ENCODE results near the gene SULT1A2. TPM values are rescaled to one million over a fixed set of nuclear protein-coding genes. Genes with fewer than 3 reads are reported as not detected.
A peak's percentile ranks its signal among the peaks of the same experiment; 100 is the strongest.
"Not testable (repeated sequence)": the region's sequence is repeated elsewhere in the genome, so short reads cannot be mapped to it uniquely, and the experiment has no call there.

Gene SULT1A2
- total RNA-seq, 1 donor from 2014 or later: 50.3 TPM

- DNase-seq (ENCODE audit: low spot score) (no peak), ATAC-seq (no peak)
Observed at GRCh38 chr16:28562199-28562598, 34.7 kb downstream of the SULT1A2 start.

- no peak for ATAC-seq
- DNase-seq (ENCODE audit: low spot score): no peak
Observed at GRCh38 chr16:28561557-28562187, 35.2 kb downstream of the SULT1A2 start.

GRCh38 chr16:28558456-28558855 is 38.4 kb downstream of the SULT1A2 start:
- DNase-seq (ENCODE audit: low spot score) (no peak), ATAC-seq (no peak)

GRCh38 chr16:28556914-28557320 is 39.9 kb downstream of the SULT1A2 start:
- ATAC-seq: no peak

GRCh38 chr16:28555561-28555960 is 41.3 kb downstream of the SULT1A2 start:
- ATAC-seq: no peak
- no peak for DNase-seq (ENCODE audit: low spot score)

More at GRCh38 chr16:28556914-28557320, 39.9 kb downstream of the SULT1A2 start:
- DNase-seq (ENCODE audit: low spot score): no peak

- DNase-seq (ENCODE audit: low spot score) (no peak), ATAC-seq (no peak)
Observed at GRCh38 chr16:28554634-28555423, 42.0 kb downstream of the SULT1A2 start.

GRCh38 chr16:28553776-28554633 is 42.8 kb downstream of the SULT1A2 start, which contains the start of gene SGF29:
Gene SGF29, plus strand, starts transcription at chr16:28553920. Its CDS starts 27,150 bp downstream, at chr16:28581070.
- DNase-seq (ENCODE audit: low spot score) (peak; percentile 93), ATAC-seq (peak; percentile 94)

- DNase-seq (ENCODE audit: low spot score): no peak
- peak; percentile 56 for ATAC-seq
Observed at GRCh38 chr16:28549301-28549899, 47.5 kb downstream of the SULT1A2 start.

GRCh38 chr16:28548306-28548802 is 48.5 kb downstream of the SULT1A2 start:
- ATAC-seq (no peak), DNase-seq (ENCODE audit: low spot score) (no peak)

GRCh38 chr16:28546626-28547025 is 50.2 kb downstream of the SULT1A2 start:
- ATAC-seq (no peak), DNase-seq (ENCODE audit: low spot score) (no peak)

- ATAC-seq; DNase-seq (ENCODE audit: low spot score): not testable (repeated sequence)
Observed at GRCh38 chr16:28545964-28546363, 50.9 kb downstream of the SULT1A2 start.

- DNase-seq (ENCODE audit: low spot score) (no peak), ATAC-seq (no peak)
Observed at GRCh38 chr16:28544998-28545397, 51.9 kb downstream of the SULT1A2 start.

GRCh38 chr16:28543072-28543471 is 53.8 kb downstream of the SULT1A2 start:
- no peak for DNase-seq (ENCODE audit: low spot score)
- peak; percentile 12 for ATAC-seq

GRCh38 chr16:28542646-28543045 is 54.2 kb downstream of the SULT1A2 start:
- no peak for DNase-seq (ENCODE audit: low spot score)
- ATAC-seq: peak; percentile 7

Other genes starting within 250 kb of the SULT1A2 start
- gene NPIPB6, start 233.5 kb downstream of the SULT1A2 start, total RNA-seq: 0.28 TPM
- gene EIF3CL, start 193.2 kb downstream of the SULT1A2 start, total RNA-seq: 11.6 TPM
- gene NPIPB7, start 124.7 kb downstream of the SULT1A2 start, total RNA-seq: not detected
- gene CLN3, start 105.0 kb downstream of the SULT1A2 start, total RNA-seq: 17.5 TPM
- 0.58 TPM for gene APOBR, start 102.4 kb downstream of the SULT1A2 start, total RNA-seq
- 12.9 TPM for gene IL27, start 90.2 kb downstream of the SULT1A2 start, total RNA-seq
- 92.6 TPM for gene NUPR1, start 58.1 kb downstream of the SULT1A2 start, total RNA-seq
- 19.3 TPM for gene SGF29, start 43.1 kb downstream of the SULT1A2 start, total RNA-seq
- 179 TPM for gene SULT1A1, start 13.0 kb upstream of the SULT1A2 start, total RNA-seq
- gene NPIPB8, start 41.0 kb upstream of the SULT1A2 start, total RNA-seq: 3.2 TPM
- gene EIF3C, start 114.4 kb upstream of the SULT1A2 start, total RNA-seq: 262 TPM
- 2.3 TPM for gene NPIPB9, start 154.7 kb upstream of the SULT1A2 start, total RNA-seq
- 50.1 TPM for gene ATXN2L, start 225.9 kb upstream of the SULT1A2 start, total RNA-seq
- 177 TPM for gene TUFM, start 249.3 kb upstream of the SULT1A2 start, total RNA-seq

All from left lobe of liver (tissue), 2 donors.